ENCODE measurements around the gene VPS39.
A peak's percentile ranks its signal among the peaks of the same experiment; 100 is the strongest.

The VPS39 gene

DNA sequence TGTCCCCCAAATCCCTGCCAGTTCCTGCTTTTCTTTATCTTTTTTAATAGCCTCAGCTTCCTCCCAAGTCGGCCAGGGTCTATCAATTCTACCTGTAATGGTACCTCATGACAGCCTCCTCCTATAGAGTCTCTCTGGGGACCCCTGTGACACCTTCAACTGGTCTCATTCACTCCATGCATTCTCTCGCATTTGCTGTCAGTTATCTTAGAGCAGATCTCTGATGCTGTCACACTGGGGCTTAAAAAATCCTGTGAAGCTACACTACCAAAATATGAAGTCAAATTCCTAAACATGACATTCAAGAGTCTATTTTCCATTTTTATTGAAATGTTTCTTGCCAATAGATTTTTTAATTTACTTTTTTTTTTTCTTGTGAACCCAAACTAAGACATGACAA lies 5.5 kb downstream of the VPS39 start:
- in situ Hi-C loops (cut with MboI; ENCODE audit: low pct_unique_long_range_greater_than_20kb, low sequenced_read_pairs), result no loop called here
- DNase-seq, result no peak

GRCh38 chr15:42201801-42202200 lies 6.3 kb downstream of the VPS39 start:
- in situ Hi-C loops (cut with MboI; ENCODE audit: low pct_unique_long_range_greater_than_20kb, low sequenced_read_pairs), result no loop called here
- DNase-seq, result no peak

GRCh38 chr15:42199126-42199525 lies 9.0 kb downstream of the VPS39 start:
- in situ Hi-C loops (cut with MboI; ENCODE audit: low pct_unique_long_range_greater_than_20kb, low sequenced_read_pairs), result no loop called here
- no peak for DNase-seq

GRCh38 chr15:42198516-42198915 lies 9.6 kb downstream of the VPS39 start:
- no peak for DNase-seq
- in situ Hi-C loops (cut with MboI; ENCODE audit: low pct_unique_long_range_greater_than_20kb, low sequenced_read_pairs), result no loop called here

DNA sequence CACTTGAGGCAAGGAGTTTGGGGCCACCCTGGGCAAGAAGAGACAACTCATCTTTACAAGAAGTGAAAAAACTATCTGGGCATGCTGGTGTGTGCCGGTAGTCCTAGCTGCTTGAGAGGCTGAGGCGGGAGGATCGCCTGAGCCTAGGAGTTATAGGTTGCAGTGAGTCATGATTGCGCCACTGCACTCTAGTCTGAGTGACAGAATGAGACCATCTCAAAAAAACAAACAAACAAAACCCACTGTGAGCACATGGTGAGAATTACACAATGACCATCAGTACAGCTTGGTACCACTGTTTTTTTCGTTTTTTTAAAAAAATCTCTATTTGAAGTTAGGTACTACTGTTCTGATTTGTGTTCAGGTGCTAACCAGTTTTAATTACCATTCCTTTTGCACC lies 13.6 kb downstream of the VPS39 start:
- peak; percentile 37 for DNase-seq
- in situ Hi-C loops (cut with MboI; ENCODE audit: low pct_unique_long_range_greater_than_20kb, low sequenced_read_pairs), result no loop called here

DNA sequence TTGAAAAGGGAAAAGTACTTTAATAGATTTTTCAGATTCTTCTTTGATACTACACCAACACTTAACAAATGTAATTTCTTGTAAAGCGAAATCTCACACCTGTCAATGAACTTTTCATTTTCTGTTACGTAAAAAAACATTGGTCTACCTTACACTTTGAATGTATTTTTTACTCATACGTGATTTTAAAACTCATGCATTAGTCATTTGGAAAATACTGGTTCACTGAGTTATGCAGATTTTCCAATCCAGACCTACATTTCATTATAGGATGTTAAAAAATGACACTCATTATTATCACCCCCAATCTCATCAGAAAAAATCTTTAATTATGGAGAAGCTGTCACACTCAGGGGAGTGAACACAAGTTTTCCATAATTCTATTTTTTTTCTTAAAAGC lies 14.7 kb downstream of the VPS39 start:
- no peak for DNase-seq
- in situ Hi-C loops (cut with MboI; ENCODE audit: low pct_unique_long_range_greater_than_20kb, low sequenced_read_pairs), result no loop called here

- in situ Hi-C loops (cut with MboI; ENCODE audit: low pct_unique_long_range_greater_than_20kb, low sequenced_read_pairs), result no loop called here
- no peak for DNase-seq
Observed at GRCh38 chr15:42191610-42192346, 16.3 kb downstream of the VPS39 start.

DNA sequence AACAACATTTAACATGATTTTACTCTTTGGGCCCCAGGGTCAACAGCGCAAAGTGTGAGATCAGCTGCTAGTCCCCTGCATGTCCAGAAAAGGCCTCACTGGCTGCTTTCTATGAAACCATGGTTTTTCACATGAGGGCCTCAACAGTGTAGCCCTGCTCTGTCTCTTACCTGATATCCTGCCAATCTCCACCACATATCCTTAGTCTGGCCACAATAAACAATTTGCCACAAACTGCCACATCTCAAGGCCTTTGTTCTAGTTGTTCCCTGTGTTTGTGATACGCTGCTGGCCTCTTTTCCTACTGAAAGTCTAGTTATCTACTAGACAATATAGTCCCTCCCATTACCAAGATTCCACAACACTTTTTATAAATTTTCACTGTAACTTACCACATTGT lies 17.7 kb downstream of the VPS39 start:
- DNase-seq, result no peak
- in situ Hi-C loops (cut with MboI; ENCODE audit: low pct_unique_long_range_greater_than_20kb, low sequenced_read_pairs), result no loop called here

GRCh38 chr15:42185801-42186200 lies 22.3 kb downstream of the VPS39 start:
- DNase-seq, result no peak
- in situ Hi-C loops (cut with MboI; ENCODE audit: low pct_unique_long_range_greater_than_20kb, low sequenced_read_pairs), result no loop called here

DNA sequence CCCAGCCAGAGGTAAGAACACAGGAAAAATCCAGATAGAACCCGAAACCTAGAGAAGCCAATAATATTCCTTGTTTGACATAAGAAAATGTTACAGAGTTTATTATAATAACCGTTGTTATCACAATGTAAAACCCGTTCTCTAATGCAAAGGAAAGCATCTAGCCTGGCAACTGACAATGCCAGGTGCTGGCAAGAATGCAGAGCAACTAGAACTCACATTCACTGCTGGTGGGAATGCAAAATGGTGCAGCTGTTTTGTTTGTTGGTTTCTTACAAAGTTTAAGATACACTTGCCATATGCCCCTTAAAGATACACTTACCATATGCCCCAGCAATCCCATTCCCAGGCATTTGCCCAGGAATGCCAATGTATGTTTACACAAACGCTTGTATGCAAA lies 23.4 kb downstream of the VPS39 start:
- no peak for DNase-seq
- in situ Hi-C loops (cut with MboI; ENCODE audit: low pct_unique_long_range_greater_than_20kb, low sequenced_read_pairs), result no loop called here

GRCh38 chr15:42184296-42184695 lies 23.8 kb downstream of the VPS39 start:
- no peak for DNase-seq
- in situ Hi-C loops (cut with MboI; ENCODE audit: low pct_unique_long_range_greater_than_20kb, low sequenced_read_pairs), result no loop called here

DNA sequence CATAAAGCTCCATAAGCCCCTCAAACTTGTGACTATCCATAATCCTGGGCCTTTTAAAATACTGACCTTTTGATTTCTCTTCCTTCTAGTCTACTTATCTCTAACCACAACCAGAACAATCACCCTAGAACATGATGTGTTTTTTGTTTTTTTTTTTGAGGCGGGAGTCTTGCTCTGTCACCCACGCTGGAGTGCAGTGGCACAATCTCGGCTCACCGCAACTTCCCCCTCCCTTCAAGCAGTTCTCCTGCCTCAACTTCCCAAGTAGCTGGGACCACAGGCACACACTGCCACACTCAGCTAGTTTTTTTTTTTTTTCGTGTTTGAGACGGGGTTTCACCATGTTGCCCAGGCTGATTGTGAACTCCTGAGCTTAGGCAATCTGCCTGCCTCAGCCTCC lies 25.1 kb downstream of the VPS39 start:
- in situ Hi-C loops (cut with MboI; ENCODE audit: low pct_unique_long_range_greater_than_20kb, low sequenced_read_pairs), result no loop called here
- no peak for DNase-seq

- in situ Hi-C loops (cut with MboI; ENCODE audit: low pct_unique_long_range_greater_than_20kb, low sequenced_read_pairs), result no loop called here
- no peak for DNase-seq
Observed at GRCh38 chr15:42182328-42182886, 25.7 kb downstream of the VPS39 start.

DNA sequence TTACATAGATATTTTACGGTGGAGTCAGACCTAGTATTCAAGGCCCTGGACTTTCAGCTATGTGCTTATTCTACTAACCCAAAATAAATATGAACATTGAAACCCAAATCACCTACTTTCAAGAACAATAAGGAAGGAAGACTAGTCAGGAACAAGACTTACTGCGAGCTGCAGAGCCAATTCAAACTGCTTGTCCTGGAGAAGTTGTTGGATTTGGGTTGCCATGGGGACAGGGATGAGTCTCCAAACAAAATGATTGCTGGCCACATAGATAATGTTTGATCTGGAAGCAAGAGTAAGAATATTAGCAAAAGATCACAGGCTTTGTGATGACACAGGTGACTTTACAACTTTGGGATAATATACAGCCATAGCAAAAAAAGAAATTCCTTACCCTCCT lies 30.0 kb downstream of the VPS39 start:
- DNase-seq, result no peak
- in situ Hi-C loops (cut with MboI; ENCODE audit: low pct_unique_long_range_greater_than_20kb, low sequenced_read_pairs), result no loop called here

DNA sequence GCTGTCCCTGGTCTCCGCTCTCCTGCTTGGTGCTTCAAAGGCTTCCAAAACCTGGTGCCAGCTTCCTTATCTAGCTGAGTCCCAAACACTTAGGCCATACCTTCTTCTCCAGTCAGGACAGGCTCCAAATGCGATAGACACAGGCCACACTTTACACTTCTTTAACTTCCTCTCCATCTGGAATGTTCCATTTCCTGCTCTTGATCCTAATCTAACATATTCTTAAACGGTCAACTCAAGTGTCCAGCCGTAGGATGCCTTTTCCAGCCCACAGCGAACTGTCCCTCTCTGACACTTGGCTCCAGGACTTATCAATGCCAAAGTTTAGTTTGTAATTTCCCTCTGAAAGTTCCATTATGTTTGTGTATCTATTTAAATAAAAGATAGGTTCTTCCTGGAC lies 32.4 kb downstream of the VPS39 start:
- in situ Hi-C loops (cut with MboI; ENCODE audit: low pct_unique_long_range_greater_than_20kb, low sequenced_read_pairs), result no loop called here
- no peak for DNase-seq

GRCh38 chr15:42172475-42172874 lies 35.6 kb downstream of the VPS39 start:
- in situ Hi-C loops (cut with MboI; ENCODE audit: low pct_unique_long_range_greater_than_20kb, low sequenced_read_pairs), result no loop called here
- DNase-seq, result no peak

DNA sequence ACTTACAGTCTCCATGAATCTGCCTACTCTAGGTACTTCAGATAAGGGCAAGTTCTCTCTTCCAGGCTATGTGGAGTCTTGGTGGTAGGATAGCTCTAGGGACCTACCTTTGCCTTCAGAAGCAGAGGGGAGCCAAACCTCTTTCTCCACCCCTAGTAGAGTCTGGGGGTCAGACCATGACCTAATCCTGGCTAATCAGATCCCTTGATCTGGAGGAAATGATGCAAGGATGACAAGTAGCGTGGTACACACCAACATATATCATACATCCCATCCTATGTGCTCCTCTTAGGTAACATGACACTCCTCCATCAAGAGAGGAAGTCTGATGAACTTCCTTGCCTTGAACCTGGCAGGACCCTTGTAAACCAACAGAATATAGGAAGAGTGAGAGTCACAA lies 36.3 kb downstream of the VPS39 start:
- in situ Hi-C loops (cut with MboI; ENCODE audit: low pct_unique_long_range_greater_than_20kb, low sequenced_read_pairs), result no loop called here
- DNase-seq, result no peak

DNA sequence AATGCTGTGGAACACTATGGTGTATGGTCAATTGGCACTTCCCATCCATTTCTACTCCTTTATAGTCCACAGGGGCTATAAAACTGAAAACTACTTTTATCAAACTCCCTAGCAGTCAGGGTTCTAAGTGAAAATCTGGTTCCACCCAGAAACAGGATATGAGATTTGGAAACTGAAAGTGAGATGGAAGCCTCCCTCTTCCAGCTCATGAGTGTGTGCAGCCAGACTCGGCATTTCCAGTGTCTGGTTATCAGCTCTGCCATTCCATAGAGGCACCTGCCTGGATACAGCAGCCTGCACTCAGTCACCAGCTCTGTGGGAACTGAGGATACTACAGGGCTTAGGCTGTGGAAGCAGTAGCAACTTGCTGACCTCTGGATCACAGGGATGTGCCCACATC lies 37.0 kb downstream of the VPS39 start:
- in situ Hi-C loops (cut with MboI; ENCODE audit: low pct_unique_long_range_greater_than_20kb, low sequenced_read_pairs), result no loop called here
- no peak for DNase-seq

- DNase-seq, result no peak
- in situ Hi-C loops (cut with MboI; ENCODE audit: low pct_unique_long_range_greater_than_20kb, low sequenced_read_pairs), result no loop called here
Observed at GRCh38 chr15:42166225-42166940, 41.7 kb downstream of the VPS39 start.

GRCh38 chr15:42165106-42165505 lies 43.0 kb downstream of the VPS39 start:
- in situ Hi-C loops (cut with MboI; ENCODE audit: low pct_unique_long_range_greater_than_20kb, low sequenced_read_pairs), result no loop called here
- no peak for DNase-seq
